ENCODE data around the gene MYO1H. TPM values are rescaled to one million over a fixed set of nuclear protein-coding genes. Genes with fewer than 3 reads are reported as not detected.

The MYO1H gene
- total RNA-seq, 1 experiment from 2014 or later: 0.26 TPM

- Histone ChIP-seq H3K27ac (ENCODE audit: insufficient read length, low read depth, low read length) (no peak overlapping the region), H3K56ac (ENCODE audit: insufficient read length, low read depth, low read length) (no peak overlapping the region), H3K14ac (ENCODE audit: insufficient read depth, low read length) (no peak overlapping the region), H2BK12ac (ENCODE audit: insufficient read length, low read depth, low read length) (no peak overlapping the region), H2BK20ac (ENCODE audit: low read depth, low read length, poor library complexity, severe bottlenecking) (no peak overlapping the region), H3K4me2 (ENCODE audit: insufficient read depth, insufficient read length, low read length) (no peak overlapping the region), H3K23ac (ENCODE audit: insufficient read length, low read depth, low read length) (no peak overlapping the region), H3K18ac (ENCODE audit: insufficient read length, low read depth, low read length) (no peak overlapping the region), H3K79me2 (ENCODE audit: insufficient read depth, low read length) (no peaks in the 10 kb centered on the region), H3K23me2 (ENCODE audit: insufficient read length, low read depth, low read length, poor library complexity, severe bottlenecking) (no peaks in the 10 kb centered on the region), H3K27me3 (ENCODE audit: insufficient read depth, low read length) (no peaks in the 10 kb centered on the region), H3K4ac (ENCODE audit: low read depth, low read length) (no peak overlapping the region), H4K8ac (replicated peaks; ENCODE audit: insufficient read length, low read depth, low read length) (no peak overlapping the region), H2BK120ac (ENCODE audit: low read depth, low read length, poor library complexity, severe bottlenecking) (no peak overlapping the region), H2BK15ac (ENCODE audit: low read depth, low read length) (no peak overlapping the region), H3T11ph (ENCODE audit: low read length) (no peak overlapping the region), H3K79me1 (ENCODE audit: insufficient read depth, low read depth, low read length, poor library complexity, severe bottlenecking) (no peaks in the 10 kb centered on the region), H4K20me1 (ENCODE audit: control insufficient read depth, insufficient read depth, insufficient read length) (no peaks in the 10 kb centered on the region), H2AFZ (ENCODE audit: low read length) (no peak overlapping the region), H2BK5ac (ENCODE audit: insufficient read length, low read length) (no peak overlapping the region), H3K9me3 (ENCODE audit: control insufficient read depth, low read depth, low read length) (no peaks in the 10 kb centered on the region), H4K5ac (ENCODE audit: insufficient read length, low read depth, low read length) (no peak overlapping the region), H3K9ac (ENCODE audit: extremely low read depth, insufficient read length, low read length) (no peak overlapping the region), H4K91ac (ENCODE audit: insufficient read length, low read depth, low read length) (no peak overlapping the region), H3K4me1 (ENCODE audit: insufficient read depth, low read length) (no peaks in the 10 kb centered on the region; the same call in 1 of the 2 replicates), H2AK5ac (ENCODE audit: insufficient read length, low read length) (no peak overlapping the region)
- H3K4me1 Mint-ChIP-seq: peaks cover 0 to 10% of the 10 kb centered on the region in 2 experiments; a peak in 1 of 4 replicates
- H3K9me3 Mint-ChIP-seq: no peaks in the 10 kb centered on the region
- no peaks in the 10 kb centered on the region for H3K36me3 Mint-ChIP-seq (ENCODE audit: insufficient read depth in 1 of 3, low read depth in 3 of 3)
- H3K4me3 Mint-ChIP-seq: no peak overlapping the region
- H3K27ac Mint-ChIP-seq: no peak overlapping the region
- no peak for TF ChIP-seq CTCF (conservative IDR thresholded peaks at IDR 0.05)
- H3K27me3 Mint-ChIP-seq (ENCODE audit: low read depth): peaks cover 5% of the 10 kb centered on the region
- no peak for DNase-seq
- no CpG with 5 or more reads among the region's 3 CpGs for WGBS (ENCODE audit: extremely low coverage, insufficient read length, low lambda C conversion rate)
Observed at GRCh38 chr12:109329003-109329402, 18.7 kb upstream of the MYO1H start.

Data from H9 (cell line).